Fibroblast of lung (primary cell): ENCODE measurements around the gene CDCA7L.

ENCODE experiments used
- EZH2 ChIP-seq: IDR thresholded peaks from 2 replicates; pipeline ENCODE4 v1.5.1; 2012; ENCODE audit warnings: low read length, control low read depth, mild to moderate bottlenecking; ENCODE audit errors: missing control alignments
- TF ChIP-seq, protein P1 (sequence below), 2 donors: IDR thresholded peaks in 1 of 2; conservative IDR thresholded peaks in 1 of 2; 1 replicate in 1 of 2; 2 replicates in 1 of 2; pipeline ENCODE4 v1.5.1; 2011 to 2012; ENCODE audit warnings: low read length in 2 of 2, control low read depth in 1 of 2, inconsistent platforms in 1 of 2, low read depth in 1 of 2, mild to moderate bottlenecking in 1 of 2

DNA sequence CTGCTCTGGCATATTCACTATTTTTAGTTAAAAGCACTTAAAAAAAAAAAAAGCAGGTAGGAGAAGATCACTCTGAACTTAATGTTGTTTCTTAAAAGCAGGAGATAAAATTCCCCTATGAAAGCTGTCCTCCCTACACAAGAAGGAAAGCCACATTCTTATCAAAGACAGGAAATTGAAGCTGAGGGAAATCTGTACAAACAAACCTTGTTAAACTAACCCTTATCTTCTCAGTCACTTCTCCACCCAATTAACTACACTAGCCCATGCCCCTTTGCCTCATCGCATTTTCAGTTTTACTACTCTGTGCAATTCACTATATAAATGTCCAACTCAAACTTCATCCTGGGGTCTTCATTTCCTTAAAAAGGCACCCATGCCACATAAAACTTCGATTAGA is 2.7 kb upstream of the CDCA7L start:
- TF ChIP-seq, protein P1, sequence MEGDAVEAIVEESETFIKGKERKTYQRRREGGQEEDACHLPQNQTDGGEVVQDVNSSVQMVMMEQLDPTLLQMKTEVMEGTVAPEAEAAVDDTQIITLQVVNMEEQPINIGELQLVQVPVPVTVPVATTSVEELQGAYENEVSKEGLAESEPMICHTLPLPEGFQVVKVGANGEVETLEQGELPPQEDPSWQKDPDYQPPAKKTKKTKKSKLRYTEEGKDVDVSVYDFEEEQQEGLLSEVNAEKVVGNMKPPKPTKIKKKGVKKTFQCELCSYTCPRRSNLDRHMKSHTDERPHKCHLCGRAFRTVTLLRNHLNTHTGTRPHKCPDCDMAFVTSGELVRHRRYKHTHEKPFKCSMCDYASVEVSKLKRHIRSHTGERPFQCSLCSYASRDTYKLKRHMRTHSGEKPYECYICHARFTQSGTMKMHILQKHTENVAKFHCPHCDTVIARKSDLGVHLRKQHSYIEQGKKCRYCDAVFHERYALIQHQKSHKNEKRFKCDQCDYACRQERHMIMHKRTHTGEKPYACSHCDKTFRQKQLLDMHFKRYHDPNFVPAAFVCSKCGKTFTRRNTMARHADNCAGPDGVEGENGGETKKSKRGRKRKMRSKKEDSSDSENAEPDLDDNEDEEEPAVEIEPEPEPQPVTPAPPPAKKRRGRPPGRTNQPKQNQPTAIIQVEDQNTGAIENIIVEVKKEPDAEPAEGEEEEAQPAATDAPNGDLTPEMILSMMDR (conservative IDR thresholded peaks at IDR 0.05 in 1 of 2, IDR thresholded peaks at IDR 0.05 in 1 of 2; ENCODE audit: low read depth in 1 of 2, low read length in 2 of 2): no peak
- TF ChIP-seq EZH2: no peak
